HG03108 (cell line): Measurements from ENCODE around the gene ZFP28.

ENCODE experiments used
- ATAC-seq: cut with Tn5 transposase; IDR thresholded peaks from one replicate; pipeline ENCODE4 v1.9.1; 2021; ENCODE audit warnings: moderate library complexity; ENCODE audit not compliant: unreplicated experiment

The ZFP28 gene

GRCh38 chr19:56538761-56539263 is at the start of gene ZFP28:
Gene ZFP28 (plus strand): TSS chr19:56538948. CDS start chr19:56539019, 71 bp downstream.
- peak; percentile 41 for ATAC-seq

DNA sequence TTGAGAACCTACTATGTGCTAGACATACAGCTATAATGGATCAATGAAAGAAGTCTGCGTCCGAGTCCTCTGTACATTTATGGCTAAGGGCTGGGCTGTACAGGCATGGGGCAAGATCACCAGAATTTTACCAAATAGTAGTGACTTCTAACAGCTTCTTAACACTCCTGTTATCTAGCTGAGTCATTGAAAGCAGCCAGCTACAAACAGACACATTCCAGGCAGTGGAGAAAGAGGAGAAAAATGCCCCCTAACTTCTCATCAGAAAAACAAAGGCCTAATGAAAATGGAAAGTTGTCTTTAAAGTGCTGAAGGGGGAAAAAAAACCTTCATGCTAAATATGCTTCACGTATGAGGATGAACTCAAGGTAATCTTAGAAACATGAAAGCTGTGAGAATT is 47.3 kb upstream of the ZFP28 start:
- ATAC-seq, result no peak

DNA sequence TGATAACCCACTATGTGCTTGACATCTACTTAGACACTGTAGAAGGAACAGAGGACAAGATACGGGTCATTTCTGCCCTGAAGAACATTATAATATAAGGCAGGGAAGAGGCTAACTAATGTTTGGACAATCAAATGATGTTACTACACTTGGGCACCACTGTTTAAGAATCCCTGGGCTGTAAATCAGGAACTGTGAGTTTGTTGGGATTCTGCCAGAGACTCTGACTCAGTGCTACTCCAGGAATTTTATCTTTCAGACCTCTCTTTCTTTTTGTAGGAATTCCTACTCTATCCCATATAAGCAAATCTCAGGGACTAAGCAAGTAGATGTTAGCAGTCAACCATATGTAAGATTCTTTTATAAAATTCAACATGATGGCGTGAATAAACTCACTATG is 34.2 kb upstream of the ZFP28 start:
- no peak for ATAC-seq

GRCh38 chr19:56507446-56508289 is 31.1 kb upstream of the ZFP28 start, which contains the start of gene ZNF471:
Gene ZNF471 (plus strand): TSS chr19:56507855. CDS start chr19:56511572, 3,717 bp downstream.
- no peak for ATAC-seq

DNA sequence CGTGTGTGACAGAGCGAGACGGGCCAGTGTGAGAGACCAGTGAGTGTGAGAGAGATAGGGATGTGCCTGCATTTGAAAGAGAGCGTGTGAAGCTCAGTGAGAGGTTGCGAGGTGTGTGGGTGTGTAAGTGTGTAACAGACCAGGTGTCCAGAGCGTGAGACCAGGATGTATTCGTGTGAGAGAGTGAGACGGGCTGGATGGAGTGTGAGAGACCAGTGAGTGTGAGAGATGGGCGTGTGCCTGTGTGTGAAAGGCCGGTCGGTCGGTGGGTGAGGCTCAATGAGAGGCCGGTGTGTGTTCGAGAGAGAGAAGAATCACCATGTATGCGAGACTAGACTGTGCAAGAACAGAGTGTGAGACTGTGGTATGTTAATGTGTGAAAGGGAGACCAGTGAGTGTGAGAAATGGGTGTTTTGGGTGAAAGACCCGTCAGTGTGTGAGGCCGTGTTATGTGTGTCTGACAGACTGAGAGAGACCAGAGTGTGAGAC is 30.4 kb upstream of the ZFP28 start:
- no peak for ATAC-seq

GRCh38 chr19:56525214-56525860 is 13.4 kb upstream of the ZFP28 start:
- no peak for ATAC-seq

DNA sequence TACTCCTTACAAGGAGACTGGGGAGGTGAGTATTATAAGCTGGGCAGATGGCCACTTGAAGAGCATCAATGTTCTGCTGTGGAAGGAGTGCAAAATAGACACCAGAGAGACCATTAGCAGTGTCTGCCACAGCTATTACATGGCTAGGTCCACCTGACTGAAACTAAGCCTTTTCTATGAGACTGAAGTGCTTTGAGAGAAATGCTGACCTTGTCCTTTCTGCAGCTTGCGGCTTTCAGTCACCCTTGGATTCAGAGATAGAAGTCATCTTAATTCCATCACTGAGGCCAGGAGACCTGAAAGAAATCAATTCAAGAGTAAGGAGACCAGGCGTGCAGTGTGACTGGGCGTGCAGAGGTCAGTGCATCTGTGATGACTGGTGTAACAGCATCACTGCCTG is 1.3 kb upstream of the ZFP28 start:
- ATAC-seq, result no peak

DNA sequence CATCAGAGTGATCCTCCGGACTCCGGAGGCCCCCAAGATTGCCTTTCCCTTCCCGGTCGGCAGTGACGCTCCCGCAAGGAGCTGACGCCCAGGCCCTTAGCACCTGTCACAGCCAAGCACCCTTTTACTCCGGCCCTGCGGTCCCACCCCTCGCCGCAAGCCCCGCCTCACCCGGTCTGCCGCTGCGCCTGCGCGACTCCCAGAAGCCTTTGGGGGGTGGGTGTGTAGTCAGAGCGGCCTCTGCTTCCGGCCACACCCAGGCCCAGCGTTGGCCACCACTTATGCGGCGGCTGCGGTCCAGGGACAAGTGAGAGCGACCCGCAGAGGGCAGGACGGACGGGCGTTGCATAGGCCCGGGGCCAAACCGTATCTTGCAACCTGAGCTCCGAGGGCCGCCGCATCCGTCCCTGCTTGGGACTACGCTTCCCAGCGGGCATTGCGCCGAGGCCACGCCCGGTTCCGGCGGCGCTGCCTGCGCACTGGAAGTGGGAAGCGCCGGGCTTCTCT is 441 bp upstream of the ZFP28 start:
- peak; percentile 71 for ATAC-seq

- no peak for ATAC-seq
Measured at GRCh38 chr19:56543776-56544175, 5.0 kb downstream of the ZFP28 start.

DNA sequence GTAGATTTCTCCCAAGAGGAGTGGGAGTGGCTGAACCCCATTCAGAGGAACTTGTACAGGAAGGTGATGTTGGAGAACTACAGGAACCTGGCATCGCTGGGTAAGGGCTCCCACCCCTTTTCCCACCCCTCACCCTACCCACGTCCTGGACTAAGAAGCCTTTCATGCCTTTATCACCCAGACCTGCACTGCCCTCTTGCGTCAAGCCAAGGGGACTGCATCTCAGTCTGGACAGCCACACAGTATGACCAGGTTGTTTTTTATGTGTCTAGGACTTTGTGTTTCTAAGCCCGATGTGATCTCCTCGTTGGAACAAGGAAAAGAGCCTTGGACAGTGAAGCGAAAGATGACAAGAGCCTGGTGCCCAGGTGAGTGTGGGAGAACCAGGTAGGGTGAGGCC is 8.8 kb downstream of the ZFP28 start:
- ATAC-seq, result no peak

DNA sequence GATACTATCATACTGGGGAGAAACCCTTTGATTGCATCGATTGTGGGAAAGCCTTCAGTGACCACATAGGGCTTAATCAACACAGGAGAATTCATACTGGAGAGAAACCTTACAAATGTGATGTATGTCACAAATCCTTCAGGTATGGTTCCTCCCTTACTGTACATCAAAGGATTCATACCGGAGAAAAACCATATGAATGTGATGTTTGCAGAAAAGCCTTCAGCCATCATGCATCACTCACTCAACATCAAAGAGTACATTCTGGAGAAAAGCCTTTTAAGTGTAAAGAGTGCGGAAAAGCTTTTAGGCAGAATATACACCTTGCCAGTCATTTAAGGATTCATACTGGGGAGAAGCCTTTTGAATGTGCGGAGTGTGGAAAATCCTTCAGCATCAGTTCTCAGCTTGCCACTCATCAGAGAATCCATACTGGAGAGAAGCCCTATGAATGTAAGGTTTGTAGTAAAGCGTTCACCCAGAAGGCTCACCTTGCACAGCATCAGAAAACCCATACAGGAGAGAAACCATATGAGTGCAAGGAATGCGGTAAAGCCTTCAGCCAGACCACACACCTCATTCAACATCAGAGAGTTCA is 15.6 kb downstream of the ZFP28 start:
- ATAC-seq, result no peak

DNA sequence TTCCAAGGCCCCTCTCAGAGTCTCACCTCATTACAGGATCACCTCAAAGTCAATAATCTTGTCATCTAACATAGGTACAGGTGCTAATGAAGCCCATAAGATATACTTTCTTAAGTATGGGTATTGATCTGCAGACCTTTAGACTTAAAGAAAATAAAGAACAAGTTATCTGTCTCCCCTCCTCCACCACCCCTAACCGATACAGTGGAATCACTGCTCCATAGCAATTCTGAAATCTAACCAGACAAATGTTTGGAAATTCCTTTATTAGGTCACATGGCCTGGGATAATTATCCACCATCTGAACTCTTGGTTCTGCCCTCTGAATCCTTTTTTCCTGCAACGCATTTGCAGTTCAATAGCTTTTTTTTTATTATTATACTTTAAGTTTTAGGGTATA is 24.0 kb downstream of the ZFP28 start:
- ATAC-seq, result no peak

GRCh38 chr19:56566904-56567273 is 28.1 kb downstream of the ZFP28 start:
- ATAC-seq, result peak; percentile 11

- peak; percentile 95 for ATAC-seq
Measured at GRCh38 chr19:56567274-56568120, 28.7 kb downstream of the ZFP28 start, which contains the start of gene ZNF470. Gene ZNF470 (plus strand): TSS chr19:56567468. CDS start chr19:56570312, 2,844 bp downstream.

- no peak for ATAC-seq
Measured at GRCh38 chr19:56572589-56572988, 33.8 kb downstream of the ZFP28 start.

- ATAC-seq, result no peak
Measured at GRCh38 chr19:56573914-56574313, 35.2 kb downstream of the ZFP28 start.

- no peak for ATAC-seq
Measured at GRCh38 chr19:56577719-56578602, 39.2 kb downstream of the ZFP28 start.

GRCh38 chr19:56594446-56594782 is 55.7 kb downstream of the ZFP28 start:
- no peak for ATAC-seq

DNA sequence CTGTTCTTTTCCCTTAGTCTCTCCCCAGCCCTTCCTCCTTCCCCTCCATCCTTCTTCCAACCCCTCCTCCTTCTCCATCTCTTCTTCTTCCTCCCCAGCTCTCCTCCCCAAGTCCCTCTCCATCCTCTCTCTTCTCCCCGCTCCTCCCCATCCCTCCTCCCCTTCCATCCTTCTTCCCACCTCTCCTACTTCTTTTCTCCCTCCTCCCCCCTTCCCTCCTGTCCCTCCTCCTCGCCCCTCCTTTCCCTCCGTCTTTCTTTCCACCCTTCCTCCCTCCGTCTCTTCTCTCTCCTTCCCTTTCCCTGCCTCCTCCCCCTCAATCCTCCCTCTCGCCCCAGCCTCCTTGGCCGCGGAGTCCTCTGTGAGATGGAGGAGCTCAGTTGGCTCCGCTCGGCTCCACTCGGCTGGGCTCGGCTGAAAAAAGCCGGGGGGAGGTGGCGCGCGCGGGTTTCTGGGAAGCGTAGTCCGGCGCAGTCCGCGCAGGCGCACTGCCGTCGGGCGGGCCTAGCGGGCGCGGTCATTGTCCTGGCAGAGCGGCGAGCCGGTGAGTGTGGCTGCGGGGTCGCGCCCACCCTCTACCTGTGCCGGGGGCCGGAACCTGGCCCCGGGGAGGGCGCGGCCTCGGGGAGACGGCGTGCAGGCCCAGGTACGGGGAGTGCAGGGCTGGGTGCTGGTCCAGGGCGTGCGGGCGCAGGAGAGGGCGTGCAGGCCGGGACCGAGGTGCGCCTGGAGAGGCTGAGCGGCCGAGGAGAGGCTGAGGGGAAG is 56.2 kb downstream of the ZFP28 start, which contains the start of gene ZNF71:
ZNF71 (plus strand) TSS at position 520 of the 765 bp plus-strand sequence. CDS start 6,257 bp downstream, outside the sequence.
- peak; percentile 96 for ATAC-seq
